Ovary (tissue), 9 donors: ENCODE measurements around the gene TNFRSF18. TPM values are rescaled to one million over a fixed set of nuclear protein-coding genes. Genes with fewer than 3 reads are reported as not detected.

Source experiments
- DNase-seq, 5 donors: peaks; one replicate each; pipeline ENCODE4 v3.0.0-alpha.2; 2019 to 2020
- H3K27ac ChIP-seq, 2 donors: fragments of 200-600 bp; one replicate each; pipeline versions ENCODE4 v1.5.1 to v1.8.0; 2019 to 2022
- H3K27me3 ChIP-seq: fragments of 200-600 bp; one replicate; pipeline ENCODE4 v1.8.0; 2022
- H3K36me3 ChIP-seq: fragments of 200-600 bp; sonication (generic); one replicate; pipeline ENCODE4 v1.5.1; 2019
- H3K4me1 ChIP-seq: one replicate; pipeline ENCODE4 v1.8.1; 2013; ENCODE audit warnings: mild to moderate bottlenecking, moderate library complexity; ENCODE audit not compliant: insufficient read depth
- H3K4me3 ChIP-seq: fragments of 200-600 bp; sonication (generic); one replicate; pipeline ENCODE4 v1.5.1; 2017
- H3K9me3 ChIP-seq, 2 donors: fragments of 200-600 bp in 1 of 2; sonication (generic) in 1 of 2; one replicate each; pipeline versions ENCODE4 v1.5.1 to v1.8.1; 2013 to 2019; ENCODE audit warnings: mild to moderate bottlenecking in 1 of 2, moderate library complexity in 1 of 2
- CTCF ChIP-seq, 3 donors: fragments of 450-650 bp in 2 of 3; fragments of 200-600 bp in 1 of 3; IDR thresholded peaks; one replicate each; pipeline versions ENCODE4 v1.5.1 to v1.8.0; 2016 to 2022; ENCODE audit warnings: antibody characterized with exemption in 3 of 3, mild to moderate bottlenecking in 1 of 3
- EP300 ChIP-seq: sonication (generic); formaldehyde crosslinking; IDR thresholded peaks from one replicate; pipeline ENCODE4 v1.6.1; 2017; ENCODE audit warnings: antibody characterized with exemption
- POLR2A ChIP-seq: fragments of 450-650 bp; IDR thresholded peaks from one replicate; pipeline ENCODE4 v1.6.1; 2017; ENCODE audit warnings: antibody characterized with exemption, mild to moderate bottlenecking, moderate library complexity
- WGBS, 3 donors: extraction: QIAGEN DNeasy Blood & Tissue Kit in 1 of 3; methylation state at CpG; one replicate each; pipeline versions ENCODE4 v1.1.5 to v1.1.7; 2013 to 2017; 5-methylcytosine and 5-hydroxymethylcytosine counted together
- intact Hi-C, 4 donors: fragments of 100-400 bp; cut with DNase I; formaldehyde crosslinking; loops; one replicate each; pipeline versions ENCODE4 v1.11.0 to v1.15.1; 2022 to 2023
- polyA plus RNA-seq, 2 donors: library from polyadenylated mRNA; stranded (reverse); fragments of 200-250 nt in 1 of 2; fragments of 350-450 nt in 1 of 2; fragmentation: Illumina TruSeq in 1 of 2; extraction: RNeasy Lipid Tissue Mini Kit (QIAGEN cat#74804) in 1 of 2; gene quantifications; one replicate each; pipeline ENCODE4 v1.2.3, GENCODE V29; 2013 to 2014
- total RNA-seq, 7 donors: library from RNA; depleted of rRNA in 2 of 7; stranded (reverse); fragments of >200 nt in 2 of 7; fragmentation: NEBNext Ultra II Directional in 3 of 7; extraction: Animal tissue kit (Norgen Biotek cat#: 25700) in 3 of 7; gene quantifications; one replicate each; pipeline versions ENCODE4 v1.1.0 to v1.2.4, GENCODE V29; 2016 to 2023
- donor health status: DM: no; HTN: no; CAD: no; lungs with moderate emphysema.
- donor health status: DM: no; HTN: no; CAD: no.
- donor health status: Bipolar disorder and iron deficiency.
- donor health status: DM: yes; HTN: yes; CAD: no.
- donor health status: DM: no; HTN: no; CAD: no.
- donor health status: DM: yes; HTN: yes; CAD: no.

Gene TNFRSF18
- total and polyA plus RNA-seq, 9 donors: 0.10 to 1.4 (median 0.32) TPM; not detected in 5

DNA sequence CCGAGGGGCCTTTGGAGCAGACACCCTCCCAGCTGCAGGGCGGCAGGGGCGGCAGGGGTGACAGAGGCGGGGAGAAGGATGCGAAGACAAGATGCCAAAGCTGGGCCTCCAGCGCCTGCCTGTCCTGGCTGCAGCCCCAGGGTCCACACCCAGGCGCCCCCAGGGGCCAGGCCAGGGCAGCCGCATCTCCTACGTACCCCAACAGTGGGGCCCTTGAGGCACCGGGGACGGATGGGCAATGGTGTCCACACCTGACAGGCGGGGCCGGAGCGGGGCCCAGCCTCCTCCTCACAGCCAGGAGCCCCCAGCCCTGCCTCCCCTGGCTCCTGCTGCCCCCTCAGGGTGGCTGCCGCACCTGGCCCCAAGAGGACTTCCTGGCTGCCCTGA, 32.8 kb upstream of the TNFRSF18 start:
- Histone ChIP-seq H3K36me3 (no peaks in the 10 kb centered on the region), H3K4me3 (no peak overlapping the region), H3K27me3 (peaks cover 10% of the 10 kb centered on the region), H3K9me3 (no peaks in the 10 kb centered on the region), H3K4me1 (no peaks in the 10 kb centered on the region), H3K27ac (no peak overlapping the region)
- no peak for DNase-seq
- TF ChIP-seq EP300 (no peak), CTCF (IDR thresholded peaks at IDR 0.05) (no peak), POLR2A (no peak)
- intact Hi-C loops: loop anchor here in 1 of 4 donors (10.0 kb wide), 1 partner anchor 214 kb away; the partner anchor contains the start of gene AGRN
- 32 to 53% (median 42%) methylated on average over 13 to 15 of the region's 15 CpGs for WGBS, 3 donors

GRCh38 chr1:1238702-1239178, 32.3 kb upstream of the TNFRSF18 start:
- DNase-seq: no peak
- Histone ChIP-seq H3K36me3 (no peaks in the 10 kb centered on the region), H3K4me1 (no peaks in the 10 kb centered on the region), H3K4me3 (no peak overlapping the region), H3K27ac (no peak overlapping the region), H3K9me3 (no peaks in the 10 kb centered on the region), H3K27me3 (peaks cover 10% of the 10 kb centered on the region)
- 50 to 59% (median 55%) methylated on average over 15 to 19 of the region's 19 CpGs for whole genome bisulfite sequencing, 3 donors
- TF ChIP-seq EP300: no peak
- intact Hi-C loops: loop anchor here in 1 of 4 donors (10.0 kb wide), 1 partner anchor 214 kb away; the partner anchor contains the start of gene AGRN

DNA sequence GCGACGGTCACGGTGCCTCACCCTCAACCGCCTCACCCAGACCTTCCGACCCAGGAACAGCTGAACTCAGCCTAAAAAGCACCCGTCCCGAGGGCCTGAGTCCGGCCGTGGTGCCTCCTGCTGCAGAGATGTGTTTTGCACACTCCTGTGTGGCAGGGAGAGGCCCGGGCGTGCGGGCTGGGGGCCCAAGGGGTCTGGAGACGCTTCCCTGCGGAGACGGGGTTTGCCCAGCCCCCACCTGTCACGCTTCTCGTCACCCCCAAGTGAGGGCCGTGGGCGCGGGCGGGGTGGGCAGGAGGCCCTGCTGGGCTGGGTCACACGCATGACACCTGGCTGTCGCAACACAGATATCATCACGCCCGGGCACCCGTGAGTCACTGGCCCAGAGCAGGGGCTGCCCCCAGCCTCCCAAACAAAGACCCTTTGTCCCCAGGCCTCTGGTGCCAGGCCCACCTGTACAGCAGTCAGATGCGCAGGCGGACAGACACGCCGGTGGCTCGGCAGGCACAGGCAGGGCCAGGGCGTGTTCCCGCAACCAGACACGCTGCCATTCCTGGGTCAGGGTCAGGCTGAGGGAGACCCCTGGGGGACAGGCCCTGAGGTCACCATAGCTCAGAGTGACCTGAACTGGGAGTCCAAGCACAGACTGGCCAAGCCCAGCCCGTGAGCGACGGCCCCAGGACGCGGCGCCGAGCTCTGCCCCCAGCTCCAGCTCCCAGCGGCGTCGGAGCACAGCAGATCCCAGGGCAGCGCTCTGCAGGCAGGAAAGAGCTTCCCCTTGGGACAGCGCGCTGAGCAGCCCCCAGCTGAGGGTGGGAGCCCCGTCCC, 31.7 kb upstream of the TNFRSF18 start:
- H3K36me3 ChIP-seq: no peaks in the 10 kb centered on the region
- 22 to 38% (median 29%) methylated on average over 44 to 48 of the region's 48 CpGs for WGBS, 3 donors

GRCh38 chr1:1236945-1237873, 30.8 kb upstream of the TNFRSF18 start:
- WGBS, 3 donors: 12 to 15% (median 14%) methylated on average over 25 to 34 of the region's 34 CpGs
- intact Hi-C loops: loop anchor here in 1 of 4 donors (10.0 kb wide), 1 partner anchor 212 kb away; the partner anchor contains the start of gene AGRN
- H3K9me3 ChIP-seq: no peaks in the 10 kb centered on the region
- peaks cover 10% of the 10 kb centered on the region for H3K4me1 ChIP-seq
- H3K4me3 ChIP-seq: no peak overlapping the region
- TF ChIP-seq EP300 (no peak), POLR2A (no peak), CTCF (IDR thresholded peaks at IDR 0.05) (no peak)
- peaks cover 10% of the 10 kb centered on the region for H3K27me3 ChIP-seq
- no peak overlapping the region for H3K27ac ChIP-seq
- H3K36me3 ChIP-seq: no peaks in the 10 kb centered on the region
- no peak for DNase-seq

More for the DNA sequence above, 31.7 kb upstream of the TNFRSF18 start:
- no peak for DNase-seq
- intact Hi-C loops: loop anchor here in 1 of 4 donors (10.0 kb wide), 1 partner anchor 213 kb away; the partner anchor contains the start of gene AGRN
- Histone ChIP-seq H3K27me3 (peaks cover 10% of the 10 kb centered on the region), H3K4me1 (peaks cover 3% of the 10 kb centered on the region), H3K27ac (no peak overlapping the region), H3K4me3 (no peak overlapping the region), H3K9me3 (no peaks in the 10 kb centered on the region)
- TF ChIP-seq EP300 (no peak), CTCF (IDR thresholded peaks at IDR 0.05) (no peak), POLR2A (no peak)
